Mesodermal cell (in vitro differentiated cells): ENCODE measurements around the gene PCNX3.

Experiments
- H3K27ac ChIP-seq: 2 replicates; pipeline ENCODE4 v1.7.0; 2013; ENCODE audit warnings: mild to moderate bottlenecking, low read depth, low read length, moderate library complexity; ENCODE audit not compliant: severe bottlenecking
- H3K36me3 ChIP-seq: 2 replicates; pipeline ENCODE4 v1.7.1; 2013; ENCODE audit warnings: mild to moderate bottlenecking, low read length, moderate library complexity; ENCODE audit not compliant: control insufficient read depth, insufficient read depth
- H3K4me1 ChIP-seq: one replicate; pipeline ENCODE4 v1.7.1; 2013; ENCODE audit warnings: mild to moderate bottlenecking, low read length; ENCODE audit not compliant: insufficient read depth, control insufficient read depth, poor library complexity, severe bottlenecking
- H3K4me3 ChIP-seq: 2 replicates; pipeline ENCODE4 v1.7.0; 2013; ENCODE audit warnings: low read length, control low read depth, mild to moderate bottlenecking; ENCODE audit not compliant: insufficient read depth, poor library complexity, severe bottlenecking; ENCODE audit errors: extremely low read depth
- H3K9me3 ChIP-seq: 2 replicates; pipeline ENCODE4 v1.7.1; 2013; ENCODE audit warnings: mild to moderate bottlenecking, low read length, moderate library complexity; ENCODE audit not compliant: control insufficient read depth
- WGBS, 2 experiments: methylation state at CpG; one replicate each; pipeline ENCODE4 v1.1.5; 2013; ENCODE audit warnings: missing lambda C conversion rate in 2 of 2; ENCODE audit not compliant: insufficient coverage in 2 of 2; 5-methylcytosine and 5-hydroxymethylcytosine counted together

Gene PCNX3

DNA sequence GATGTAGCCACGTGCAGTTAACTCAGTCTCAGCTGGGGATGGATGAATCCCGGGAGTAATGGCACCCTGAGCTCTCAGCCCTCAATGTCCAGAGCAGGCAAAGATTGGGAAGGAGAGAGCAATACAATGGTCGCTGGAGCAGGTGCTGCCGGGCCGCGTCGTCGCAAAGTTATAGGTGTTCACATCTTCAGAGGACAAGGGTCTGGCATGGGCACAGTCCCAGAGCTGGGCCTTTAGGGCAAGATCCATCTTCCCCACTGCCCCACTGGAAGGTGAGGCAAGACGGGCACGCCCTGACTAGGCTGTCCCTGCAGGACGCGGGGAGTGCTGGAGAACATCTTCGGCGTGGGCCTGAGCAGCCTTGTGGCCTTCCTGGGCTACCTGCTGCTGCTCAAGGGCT is 7.6 kb downstream of the PCNX3 start:
- Histone ChIP-seq H3K4me3 (no peak overlapping the region), H3K27ac (no peak overlapping the region), H3K36me3 (peaks cover 93% of the 10 kb centered on the region), H3K4me1 (no peaks in the 10 kb centered on the region), H3K9me3 (no peaks in the 10 kb centered on the region)
- WGBS, 2 experiments: 99% methylated on average over 14 of the region's 14 CpGs

DNA sequence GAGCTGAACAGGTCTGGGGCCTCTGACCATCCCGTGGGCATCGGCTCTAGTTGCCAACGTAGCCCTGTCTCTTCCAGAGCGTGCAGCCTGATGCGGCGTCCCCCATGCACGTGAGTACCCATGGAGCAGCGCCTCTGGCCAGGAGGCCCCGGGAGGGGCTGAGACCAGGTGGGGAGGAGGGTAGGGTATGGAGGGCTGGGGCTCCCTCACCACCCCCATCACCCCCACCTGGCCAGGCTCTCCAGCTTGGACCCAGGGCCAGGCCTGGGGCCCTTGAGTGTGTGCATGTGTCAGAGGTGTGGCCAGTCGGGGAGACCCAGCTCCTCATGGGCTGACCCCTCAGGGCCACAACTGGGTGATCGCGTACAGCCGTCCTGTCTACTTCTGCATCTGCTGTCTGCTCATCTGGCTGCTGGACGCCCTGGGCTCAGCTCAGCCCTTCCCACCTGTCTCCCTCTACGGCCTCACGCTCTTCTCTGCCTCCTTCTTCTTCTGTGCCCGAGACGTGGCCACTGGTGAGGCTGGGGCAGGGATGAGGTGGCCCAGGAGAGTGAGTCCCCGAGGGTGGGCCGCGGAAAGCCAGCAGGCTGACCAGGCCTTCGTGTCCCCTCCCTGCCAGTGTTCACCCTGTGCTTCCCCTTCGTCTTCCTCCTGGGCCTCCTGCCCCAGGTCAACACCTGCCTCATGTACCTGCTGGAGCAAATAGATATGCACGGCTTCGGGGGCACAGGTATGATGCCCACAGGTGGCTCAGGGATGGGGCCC is 8.5 kb downstream of the PCNX3 start:
- no peak overlapping the region for H3K4me3 ChIP-seq
- no peak overlapping the region for H3K27ac ChIP-seq
- no peaks in the 10 kb centered on the region for H3K9me3 ChIP-seq
- H3K36me3 ChIP-seq: peaks cover 93% of the 10 kb centered on the region
- no peaks in the 10 kb centered on the region for H3K4me1 ChIP-seq
- 91 to 96% methylated on average over 18 to 20 of the region's 25 CpGs for WGBS, 2 experiments

DNA sequence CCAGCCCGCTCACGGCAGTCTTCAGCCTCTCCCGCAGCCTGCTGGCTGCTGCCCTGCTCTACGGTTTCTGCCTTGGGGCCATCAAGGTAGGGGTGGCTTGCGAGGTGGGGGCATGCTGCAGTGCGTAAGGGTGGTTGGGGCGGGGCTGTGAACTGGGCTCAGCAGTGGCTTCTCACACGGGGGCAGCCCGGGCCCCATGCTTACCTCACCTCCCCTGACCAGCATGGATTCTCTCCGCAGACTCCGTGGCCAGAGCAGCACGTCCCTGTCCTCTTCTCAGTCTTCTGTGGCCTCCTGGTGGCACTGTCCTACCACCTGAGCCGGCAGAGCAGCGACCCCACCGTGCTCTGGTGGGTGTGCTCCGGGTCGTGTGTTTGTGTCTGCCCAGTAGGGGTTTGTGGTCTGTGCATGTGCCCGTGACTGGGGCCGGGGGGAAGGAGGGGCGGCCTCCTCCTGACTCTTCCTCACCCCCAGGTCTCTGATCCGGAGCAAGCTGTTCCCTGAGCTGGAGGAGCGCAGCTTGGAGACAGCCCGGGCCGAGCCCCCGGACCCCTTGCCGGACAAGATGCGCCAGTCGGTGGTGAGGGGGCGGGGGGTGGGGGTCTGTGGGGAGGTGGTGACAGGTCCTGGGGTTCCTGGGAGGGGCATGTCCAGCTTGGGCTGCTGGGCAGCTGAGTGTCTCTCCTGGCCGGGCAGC is 9.5 kb downstream of the PCNX3 start:
- 91 to 92% methylated on average over 16 to 17 of the region's 30 CpGs for WGBS, 2 experiments
- H3K4me3 ChIP-seq: no peak overlapping the region
- no peaks in the 10 kb centered on the region for H3K4me1 ChIP-seq
- no peaks in the 10 kb centered on the region for H3K9me3 ChIP-seq
- no peak overlapping the region for H3K27ac ChIP-seq
- peaks cover 93% of the 10 kb centered on the region for H3K36me3 ChIP-seq

DNA sequence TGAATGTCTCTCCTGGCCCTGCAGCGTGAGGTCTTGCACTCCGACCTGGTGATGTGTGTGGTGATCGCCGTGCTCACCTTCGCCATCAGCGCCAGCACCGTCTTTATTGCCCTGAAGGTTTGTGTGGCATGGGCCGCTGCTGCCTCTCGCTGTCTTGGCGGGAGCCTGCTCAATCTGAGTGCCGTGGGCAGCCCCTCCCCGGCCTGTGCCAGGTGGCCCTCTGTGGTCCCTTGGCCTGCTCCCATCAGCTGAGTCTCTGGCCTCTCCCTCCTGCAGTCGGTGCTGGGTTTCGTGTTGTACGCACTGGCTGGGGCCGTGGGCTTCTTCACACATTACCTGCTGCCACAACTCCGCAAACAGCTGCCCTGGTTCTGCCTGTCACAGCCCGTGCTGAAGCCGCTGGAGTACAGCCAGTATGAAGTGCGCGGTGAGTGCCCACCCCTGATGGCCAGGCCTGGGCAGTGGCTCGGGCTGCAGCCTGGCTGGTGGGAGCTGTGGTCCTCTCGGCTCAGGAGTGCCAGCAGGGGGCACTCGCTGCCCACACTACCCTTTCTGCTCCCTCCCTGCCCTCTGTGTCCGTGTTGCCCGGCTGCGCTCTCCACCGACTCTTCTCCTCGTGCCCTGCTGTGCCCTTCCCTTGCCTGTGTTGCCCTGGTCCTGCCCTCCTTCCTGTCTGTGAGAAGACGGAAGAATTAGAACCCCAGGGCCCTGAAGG is 10.2 kb downstream of the PCNX3 start:
- WGBS, 2 experiments: 82 to 85% methylated on average over 28 to 30 of the region's 30 CpGs
- Histone ChIP-seq H3K27ac (no peak overlapping the region), H3K4me1 (no peaks in the 10 kb centered on the region), H3K9me3 (no peaks in the 10 kb centered on the region), H3K36me3 (peaks cover 93% of the 10 kb centered on the region), H3K4me3 (no peak overlapping the region)

DNA sequence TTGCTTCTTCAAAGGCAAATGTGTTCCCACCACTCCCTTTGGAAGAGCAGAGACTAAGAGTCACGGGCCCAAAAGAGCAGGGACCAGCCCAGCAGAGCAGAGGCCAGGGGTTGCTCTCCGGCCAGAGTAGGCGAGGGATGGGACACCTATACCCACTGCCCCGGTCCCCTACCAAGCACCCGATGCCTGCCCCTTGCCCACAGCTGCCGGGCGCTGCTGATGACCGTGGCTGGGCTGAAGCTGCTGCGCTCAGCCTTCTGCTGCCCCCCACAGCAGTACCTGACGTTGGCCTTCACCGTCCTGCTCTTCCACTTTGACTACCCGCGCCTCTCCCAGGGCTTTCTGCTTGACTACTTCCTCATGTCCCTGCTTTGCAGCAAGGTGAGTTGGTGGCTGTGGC is 11.6 kb downstream of the PCNX3 start:
- Histone ChIP-seq H3K36me3 (peaks cover 87% of the 10 kb centered on the region), H3K4me1 (no peaks in the 10 kb centered on the region), H3K4me3 (no peak overlapping the region), H3K27ac (no peak overlapping the region), H3K9me3 (no peaks in the 10 kb centered on the region)
- WGBS, 2 experiments: 96% methylated on average over 13 of the region's 13 CpGs

DNA sequence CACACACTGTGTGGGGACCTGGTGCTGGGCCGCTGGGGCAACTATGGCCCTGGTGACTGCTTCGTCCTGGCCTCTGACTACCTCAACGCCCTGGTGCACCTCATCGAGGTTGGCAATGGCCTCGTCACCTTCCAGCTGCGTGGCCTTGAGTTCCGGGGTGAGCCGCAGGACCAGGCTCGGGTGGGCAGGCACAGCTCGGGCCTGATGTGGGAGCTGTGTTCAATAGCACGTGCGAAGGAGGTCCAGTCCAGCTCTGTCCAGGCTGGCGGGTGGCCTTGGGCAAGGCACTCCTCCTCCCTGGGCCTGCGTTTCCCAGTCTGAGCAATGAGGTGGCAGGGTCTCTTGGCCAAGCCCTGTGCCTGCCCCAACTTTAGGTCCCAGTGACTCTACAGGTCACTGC is 14.0 kb downstream of the PCNX3 start:
- no peak overlapping the region for H3K27ac ChIP-seq
- H3K4me3 ChIP-seq: no peak overlapping the region
- WGBS, 2 experiments: 95 to 98% methylated on average over 14 of the region's 14 CpGs
- peaks cover 84% of the 10 kb centered on the region for H3K36me3 ChIP-seq
- H3K4me1 ChIP-seq: no peaks in the 10 kb centered on the region
- no peaks in the 10 kb centered on the region for H3K9me3 ChIP-seq

DNA sequence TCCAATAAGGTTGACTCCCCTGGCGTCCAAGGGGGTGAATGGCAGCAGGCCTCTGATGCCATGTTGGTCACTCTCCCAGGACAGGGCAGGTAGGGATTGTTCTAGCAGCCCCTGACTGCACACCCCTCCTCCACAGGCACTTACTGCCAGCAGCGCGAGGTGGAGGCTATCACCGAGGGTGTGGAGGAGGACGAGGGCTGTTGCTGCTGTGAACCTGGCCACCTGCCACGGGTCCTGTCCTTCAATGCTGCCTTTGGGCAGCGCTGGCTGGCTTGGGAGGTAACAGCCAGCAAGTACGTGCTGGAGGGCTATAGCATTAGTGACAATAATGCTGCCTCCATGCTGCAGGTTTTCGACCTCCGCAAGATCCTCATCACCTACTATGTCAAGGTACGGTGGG is 14.6 kb downstream of the PCNX3 start:
- Histone ChIP-seq H3K9me3 (no peaks in the 10 kb centered on the region), H3K36me3 (peaks cover 84% of the 10 kb centered on the region)
- WGBS, 2 experiments: 91 to 94% methylated on average over 8 of the region's 11 CpGs

DNA sequence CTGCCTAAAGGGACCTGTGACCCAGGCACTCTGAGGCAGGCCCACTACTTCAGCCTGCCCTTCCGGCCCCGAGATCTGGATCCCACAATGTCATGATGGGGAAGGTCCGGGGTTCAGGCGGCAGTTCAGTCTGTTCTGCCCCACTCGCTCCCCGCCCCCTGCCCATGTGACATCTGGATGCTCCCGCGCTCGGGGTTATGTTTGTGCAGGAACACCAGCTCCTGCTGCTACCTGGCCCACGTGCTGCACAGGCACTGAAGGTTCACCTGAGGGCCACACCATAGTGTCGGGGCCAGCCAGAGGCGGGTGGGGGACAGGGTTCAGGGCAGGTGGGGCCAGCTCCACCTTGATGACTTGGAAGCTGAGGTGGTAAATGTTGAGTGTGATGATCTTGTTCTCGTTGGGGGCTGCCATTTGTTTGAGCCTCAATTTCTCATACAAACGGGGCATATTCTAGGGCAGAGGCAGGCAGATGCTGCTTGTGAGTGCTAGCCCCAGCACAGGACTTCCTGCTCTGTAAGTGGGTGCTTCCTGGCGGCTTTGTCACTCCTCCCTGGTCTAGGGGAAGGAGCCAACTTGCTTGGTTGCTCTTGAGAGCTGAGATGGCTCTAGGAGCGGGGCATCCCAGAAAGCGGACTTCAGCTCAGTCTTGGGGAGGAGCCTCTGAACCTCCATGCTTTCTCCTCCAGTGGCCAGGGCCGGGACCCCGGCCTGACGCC is 18.0 kb downstream of the PCNX3 start:
- Histone ChIP-seq H3K4me3 (no peak overlapping the region), H3K9me3 (no peaks in the 10 kb centered on the region), H3K36me3 (peaks cover 74% of the 10 kb centered on the region), H3K4me1 (peaks cover 11% of the 10 kb centered on the region), H3K27ac (no peak overlapping the region)
- WGBS, 2 experiments: 95 to 96% methylated on average over 14 to 19 of the region's 20 CpGs

More for the DNA sequence above, 14.6 kb downstream of the PCNX3 start:
- Histone ChIP-seq H3K4me3 (no peak overlapping the region), H3K4me1 (no peaks in the 10 kb centered on the region), H3K27ac (no peak overlapping the region)

DNA sequence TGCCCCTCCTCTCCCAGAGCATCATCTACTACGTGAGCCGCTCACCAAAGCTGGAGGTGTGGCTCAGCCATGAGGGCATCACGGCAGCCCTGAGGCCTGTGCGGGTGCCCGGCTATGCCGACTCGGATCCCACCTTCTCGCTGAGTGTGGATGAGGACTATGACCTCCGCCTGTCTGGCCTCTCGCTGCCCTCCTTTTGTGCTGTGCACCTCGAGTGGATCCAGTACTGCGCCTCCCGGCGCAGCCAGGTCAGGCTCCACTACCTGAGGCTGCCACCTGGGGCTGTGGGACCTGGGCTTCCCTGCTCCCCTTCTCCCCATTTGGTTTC is 18.5 kb downstream of the PCNX3 start:
- 95 to 97% methylated on average over 10 to 14 of the region's 14 CpGs for WGBS, 2 experiments
- Histone ChIP-seq H3K27ac (no peak overlapping the region), H3K9me3 (no peaks in the 10 kb centered on the region), H3K36me3 (peaks cover 69% of the 10 kb centered on the region), H3K4me1 (peaks cover 11% of the 10 kb centered on the region), H3K4me3 (no peak overlapping the region)

DNA sequence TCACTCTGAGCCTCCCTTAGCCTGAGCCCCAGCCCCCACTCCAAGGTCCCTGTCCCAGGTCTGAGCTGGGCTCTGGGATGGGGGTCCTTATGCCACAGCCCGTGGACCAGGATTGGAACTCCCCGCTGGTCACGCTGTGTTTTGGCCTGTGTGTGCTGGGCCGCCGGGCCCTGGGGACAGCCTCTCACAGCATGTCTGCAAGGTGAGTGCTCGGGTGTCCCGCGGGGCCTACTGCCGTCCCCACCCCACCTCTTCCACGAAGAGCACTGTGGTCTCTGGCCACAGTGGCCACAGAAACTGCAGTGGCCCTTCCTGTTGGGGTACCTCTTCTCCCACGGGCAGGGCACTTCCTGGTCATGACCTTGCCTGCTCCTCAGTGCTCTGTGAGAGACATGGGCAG is 18.9 kb downstream of the PCNX3 start:
- WGBS, 2 experiments: 94 to 99% methylated on average over 9 to 11 of the region's 11 CpGs
- Histone ChIP-seq H3K4me3 (no peak overlapping the region), H3K9me3 (no peaks in the 10 kb centered on the region), H3K27ac (no peak overlapping the region), H3K36me3 (peaks cover 68% of the 10 kb centered on the region), H3K4me1 (peaks cover 11% of the 10 kb centered on the region)
